ENCODE measurements around the gene CSF3R.

CSF3R gene

GRCh38 chr1:36458910-36459309 lies 23.8 kb downstream of the CSF3R start:
- peak; percentile 94 for ATAC-seq
- Mint-ChIP-seq H3K9me3 (no peaks in the 10 kb centered on the region), H3K4me1 (peaks cover 64% of the 10 kb centered on the region), H3K27me3 (no peaks in the 10 kb centered on the region), H3K27ac (peak overlapping the region; percentile 85 to 95), H3K4me3 (peak overlapping the region; percentile 57 to 68)
- DNase-seq = peak; percentile 33 to 58

GRCh38 chr1:36457691-36458090 lies 25.0 kb downstream of the CSF3R start:
- H3K4me3 Mint-ChIP-seq = peak overlapping the region; percentile 43 to 49
- H3K4me1 Mint-ChIP-seq = peaks cover 53% of the 10 kb centered on the region
- H3K27ac Mint-ChIP-seq = peak overlapping the region in 1 of 2 donors; percentile 67
- no peak for ATAC-seq
- no peaks in the 10 kb centered on the region for H3K27me3 Mint-ChIP-seq
- no peaks in the 10 kb centered on the region for H3K9me3 Mint-ChIP-seq
- DNase-seq = no peak

GRCh38 chr1:36456391-36456928 lies 26.3 kb downstream of the CSF3R start:
- Mint-ChIP-seq H3K9me3 (no peaks in the 10 kb centered on the region), H3K4me1 (peaks cover 47% of the 10 kb centered on the region), H3K27ac (peak overlapping the region in 1 of 2 donors; percentile 10), H3K27me3 (no peaks in the 10 kb centered on the region), H3K4me3 (no peak overlapping the region)
- ATAC-seq (no peak), DNase-seq (no peak)

GRCh38 chr1:36455386-36455785 lies 27.3 kb downstream of the CSF3R start:
- Mint-ChIP-seq H3K4me3 (no peak overlapping the region), H3K27ac (no peak overlapping the region), H3K27me3 (no peaks in the 10 kb centered on the region), H3K9me3 (no peaks in the 10 kb centered on the region), H3K4me1 (peaks cover 41% of the 10 kb centered on the region)
- ATAC-seq = no peak
- DNase-seq = no peak

- H3K9me3 Mint-ChIP-seq = no peaks in the 10 kb centered on the region
- no peaks in the 10 kb centered on the region for H3K27me3 Mint-ChIP-seq
- H3K4me1 Mint-ChIP-seq = peaks cover 35% of the 10 kb centered on the region
- no peak overlapping the region for H3K27ac Mint-ChIP-seq
- ATAC-seq (no peak), DNase-seq (no peak)
- H3K4me3 Mint-ChIP-seq = no peak overlapping the region
These were observed 28.9 kb downstream of the CSF3R start for GRCh38 chr1:36453600-36454388.

- no peak overlapping the region for H3K4me3 Mint-ChIP-seq
- H3K4me1 Mint-ChIP-seq = peaks cover 27% of the 10 kb centered on the region
- no peak for ATAC-seq
- no peak overlapping the region for H3K27ac Mint-ChIP-seq
- H3K27me3 Mint-ChIP-seq = no peaks in the 10 kb centered on the region
- H3K9me3 Mint-ChIP-seq = no peaks in the 10 kb centered on the region
- no peak for DNase-seq
These were observed 29.7 kb downstream of the CSF3R start for GRCh38 chr1:36453051-36453450.

GRCh38 chr1:36450919-36451305 lies 31.8 kb downstream of the CSF3R start:
- Mint-ChIP-seq H3K9me3 (no peaks in the 10 kb centered on the region), H3K4me1 (peaks cover 23% of the 10 kb centered on the region), H3K27ac (peak overlapping the region; percentile 64 to 90), H3K27me3 (no peaks in the 10 kb centered on the region), H3K4me3 (peak overlapping the region; percentile 87 to 88)
- ATAC-seq (no peak), DNase-seq (no peak)

GRCh38 chr1:36450270-36450918 lies 32.3 kb downstream of the CSF3R start, which contains the start of gene OSCP1:
TSS of gene OSCP1 (minus strand) at chr1:36450451. CDS start at chr1:36450369, 82 bp downstream.
- H3K4me1 Mint-ChIP-seq = peaks cover 23% of the 10 kb centered on the region
- DNase-seq (peak; percentile 85 to 89), ATAC-seq (peak; percentile 99)
- peak within 1 kb of the TSS; percentile 64 to 94 for H3K27ac Mint-ChIP-seq
- no peaks in the 10 kb centered on the region for H3K9me3 Mint-ChIP-seq
- peak within 1 kb of the TSS; percentile 87 to 88 for H3K4me3 Mint-ChIP-seq
- no peaks in the 10 kb centered on the region for H3K27me3 Mint-ChIP-seq

- H3K27ac Mint-ChIP-seq = no peak overlapping the region
- no peaks in the 10 kb centered on the region for H3K9me3 Mint-ChIP-seq
- ATAC-seq = no peak
- no peak for DNase-seq
- H3K27me3 Mint-ChIP-seq = no peaks in the 10 kb centered on the region
- H3K4me3 Mint-ChIP-seq = no peak overlapping the region
- peaks cover 23% of the 10 kb centered on the region for H3K4me1 Mint-ChIP-seq
These were observed 34.1 kb downstream of the CSF3R start for GRCh38 chr1:36448530-36449056.

- H3K27me3 Mint-ChIP-seq = no peaks in the 10 kb centered on the region
- H3K27ac Mint-ChIP-seq = no peak overlapping the region
- no peaks in the 10 kb centered on the region for H3K9me3 Mint-ChIP-seq
- H3K4me3 Mint-ChIP-seq = no peak overlapping the region
- ATAC-seq = no peak
- no peak for DNase-seq
- peaks cover 23% of the 10 kb centered on the region for H3K4me1 Mint-ChIP-seq
These were observed 35.3 kb downstream of the CSF3R start for GRCh38 chr1:36447450-36447849.

GRCh38 chr1:36446746-36447145 lies 36.0 kb downstream of the CSF3R start:
- H3K4me3 Mint-ChIP-seq = no peak overlapping the region
- H3K27me3 Mint-ChIP-seq = no peaks in the 10 kb centered on the region
- ATAC-seq = no peak
- peak overlapping the region in 1 of 2 donors; percentile 23 for H3K27ac Mint-ChIP-seq
- H3K4me1 Mint-ChIP-seq = peaks cover 22% of the 10 kb centered on the region
- no peaks in the 10 kb centered on the region for H3K9me3 Mint-ChIP-seq
- DNase-seq = no peak

GRCh38 chr1:36446271-36446670 lies 36.4 kb downstream of the CSF3R start:
- peaks cover 18% of the 10 kb centered on the region for H3K4me1 Mint-ChIP-seq
- H3K27ac Mint-ChIP-seq = peak overlapping the region in 1 of 2 donors; percentile 55
- no peaks in the 10 kb centered on the region for H3K9me3 Mint-ChIP-seq
- DNase-seq (no peak), ATAC-seq (no peak)
- no peaks in the 10 kb centered on the region for H3K27me3 Mint-ChIP-seq
- no peak overlapping the region for H3K4me3 Mint-ChIP-seq

- Mint-ChIP-seq H3K4me3 (no peak overlapping the region), H3K4me1 (peaks cover 9% of the 10 kb centered on the region), H3K9me3 (no peaks in the 10 kb centered on the region), H3K27me3 (no peaks in the 10 kb centered on the region), H3K27ac (no peak overlapping the region)
- DNase-seq (no peak), ATAC-seq (no peak)
These were observed 39.4 kb downstream of the CSF3R start for GRCh38 chr1:36443297-36443696.

- DNase-seq (no peak), ATAC-seq (no peak)
- Mint-ChIP-seq H3K27me3 (no peaks in the 10 kb centered on the region), H3K4me1 (peaks cover 9% of the 10 kb centered on the region), H3K4me3 (no peak overlapping the region), H3K9me3 (no peaks in the 10 kb centered on the region), H3K27ac (no peak overlapping the region)
These were observed 40.4 kb downstream of the CSF3R start for GRCh38 chr1:36442337-36442736.

GRCh38 chr1:36440646-36441045 lies 42.1 kb downstream of the CSF3R start:
- H3K4me3 Mint-ChIP-seq = no peak overlapping the region
- ATAC-seq (no peak), DNase-seq (no peak)
- H3K9me3 Mint-ChIP-seq = no peaks in the 10 kb centered on the region
- no peaks in the 10 kb centered on the region for H3K27me3 Mint-ChIP-seq
- no peaks in the 10 kb centered on the region for H3K4me1 Mint-ChIP-seq
- H3K27ac Mint-ChIP-seq = no peak overlapping the region

- no peaks in the 10 kb centered on the region for H3K9me3 Mint-ChIP-seq
These were observed 42.7 kb downstream of the CSF3R start for GRCh38 chr1:36440044-36440443.

More at GRCh38 chr1:36440044-36440443, 42.7 kb downstream of the CSF3R start:
- H3K27me3 Mint-ChIP-seq = no peaks in the 10 kb centered on the region
- no peaks in the 10 kb centered on the region for H3K4me1 Mint-ChIP-seq
- DNase-seq (no peak), ATAC-seq (no peak)
- no peak overlapping the region for H3K4me3 Mint-ChIP-seq
- no peak overlapping the region for H3K27ac Mint-ChIP-seq

Measured in stimulated activated naive CD8-positive, alpha-beta T cell treated with anti-CD3 and anti-CD28 coated beads, Interleukin-15, amount 100 ng/mL, for 72 hours (primary cell).